Medulla oblongata (tissue), 1 donor: Measurements from ENCODE around the gene AMTN.
A peak's percentile ranks its signal among the peaks of the same experiment; 100 is the strongest.
"Not testable (repeated sequence)": the region's sequence is repeated elsewhere in the genome, so short reads cannot be mapped to it uniquely, and the experiment has no call there.

ENCODE experiments used
- DNase-seq: peaks from one replicate; pipeline ENCODE4 v3.0.0-alpha.2; 2015; ENCODE audit errors: extremely low spot score

The AMTN gene

DNA sequence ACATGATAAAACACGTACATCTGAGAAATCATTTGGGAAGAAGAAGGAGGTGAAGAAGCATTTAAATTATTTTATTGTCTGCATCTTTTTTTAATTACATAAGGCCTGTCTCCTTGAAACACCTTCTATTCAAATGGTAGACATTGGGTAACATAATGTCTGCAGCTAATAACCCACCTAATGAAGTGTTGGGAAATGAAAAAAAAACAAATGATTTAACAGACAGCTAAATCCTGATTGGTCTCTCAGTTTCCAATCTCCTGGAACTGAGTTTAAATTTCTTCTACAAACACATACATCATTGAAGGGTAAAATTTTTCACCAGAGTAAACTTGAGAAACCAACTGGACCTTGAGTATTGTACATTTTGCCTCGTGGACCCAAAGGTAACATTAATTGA lies at the start of gene AMTN:
Gene AMTN (plus strand): TSS at position 301 of the 400 bp plus-strand sequence. CDS start 209 bp downstream, outside the sequence.
- DNase-seq, result no peak

DNA sequence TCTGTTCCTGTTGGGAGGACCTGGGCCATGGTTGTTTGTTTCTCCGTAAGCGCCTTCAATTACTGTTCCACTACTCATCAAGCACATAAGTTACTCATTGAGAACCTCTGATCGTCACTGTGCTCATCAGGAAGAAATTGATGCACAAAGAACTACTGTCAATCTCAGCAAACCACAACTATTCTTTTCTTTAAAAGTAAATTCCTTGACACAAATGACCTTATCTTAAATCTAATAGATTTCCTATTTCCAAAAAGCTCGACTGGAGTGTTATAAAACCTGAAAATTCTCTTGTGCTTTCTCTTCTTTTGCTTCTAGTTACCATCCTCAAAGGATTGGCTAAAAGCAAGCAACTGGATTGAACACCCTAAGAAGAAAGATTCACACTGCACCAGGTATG lies 46.5 kb upstream of the AMTN start, which contains the start of gene MUC7:
Gene MUC7 (plus strand): TSS at position 301 of the 400 bp plus-strand sequence. CDS start 1,825 bp downstream, outside the sequence.
- DNase-seq, result no peak

GRCh38 chr4:70473679-70474078 lies 44.7 kb upstream of the AMTN start:
- no peak for DNase-seq

DNA sequence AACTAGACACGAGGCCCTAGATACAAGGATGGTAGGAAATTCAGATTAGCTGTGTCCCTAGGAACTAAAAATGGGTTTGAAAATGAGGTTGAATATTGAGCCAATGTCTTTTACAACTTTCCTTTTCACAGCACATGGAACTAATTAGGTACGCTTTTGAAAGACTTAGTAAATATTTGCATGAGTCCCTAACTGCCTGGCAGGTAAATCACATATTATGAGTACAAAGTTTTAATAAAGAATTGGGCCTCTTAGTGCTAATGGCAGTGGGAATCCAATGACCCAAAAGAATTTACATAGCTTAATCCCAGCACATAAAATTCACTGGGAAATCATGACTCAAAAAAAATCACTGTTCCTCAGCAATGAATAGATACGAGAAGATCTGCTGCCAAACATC lies 29.6 kb upstream of the AMTN start:
- no peak for DNase-seq

DNA sequence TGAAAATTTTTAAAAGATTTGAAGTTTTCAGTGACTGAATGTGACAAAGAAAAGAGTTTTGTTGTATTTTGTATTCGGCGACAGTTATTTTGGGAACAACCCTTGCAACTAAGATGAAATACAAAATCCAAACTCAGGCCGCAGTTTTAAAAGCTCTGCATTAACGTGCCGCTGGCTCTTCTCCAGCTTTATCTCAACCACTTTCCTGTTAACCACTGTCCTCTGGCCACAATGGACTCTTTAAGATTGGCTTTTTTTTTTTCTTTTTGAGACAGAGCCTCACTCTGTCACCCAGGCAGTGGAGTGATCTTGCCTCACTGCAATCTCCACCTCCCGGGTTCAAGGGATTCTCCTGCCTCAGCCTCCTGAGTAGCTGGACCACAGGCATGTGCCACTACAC lies 22.1 kb upstream of the AMTN start:
- DNase-seq, result peak; percentile 70

DNA sequence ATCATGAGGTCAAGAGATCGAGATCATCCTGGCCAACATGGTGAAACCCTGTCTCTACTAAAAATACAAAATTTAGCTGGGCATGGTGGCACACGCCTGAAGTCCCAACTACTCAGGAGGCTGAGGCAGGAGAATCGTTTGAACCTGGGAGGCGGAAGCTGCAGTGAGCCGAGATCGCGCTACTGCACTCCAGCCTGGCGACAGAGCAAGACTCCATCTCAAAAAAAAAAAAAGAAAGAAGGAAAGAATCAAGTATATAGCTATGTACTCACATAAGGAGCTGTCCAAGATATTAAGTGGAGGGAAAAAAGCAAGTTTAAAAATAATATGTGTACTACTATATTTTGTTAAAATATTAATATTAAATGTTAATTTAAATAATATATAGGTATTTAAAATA lies 16.5 kb upstream of the AMTN start:
- not testable (repeated sequence) for DNase-seq

GRCh38 chr4:70504733-70505132 lies 13.6 kb upstream of the AMTN start:
- DNase-seq, result no peak

DNA sequence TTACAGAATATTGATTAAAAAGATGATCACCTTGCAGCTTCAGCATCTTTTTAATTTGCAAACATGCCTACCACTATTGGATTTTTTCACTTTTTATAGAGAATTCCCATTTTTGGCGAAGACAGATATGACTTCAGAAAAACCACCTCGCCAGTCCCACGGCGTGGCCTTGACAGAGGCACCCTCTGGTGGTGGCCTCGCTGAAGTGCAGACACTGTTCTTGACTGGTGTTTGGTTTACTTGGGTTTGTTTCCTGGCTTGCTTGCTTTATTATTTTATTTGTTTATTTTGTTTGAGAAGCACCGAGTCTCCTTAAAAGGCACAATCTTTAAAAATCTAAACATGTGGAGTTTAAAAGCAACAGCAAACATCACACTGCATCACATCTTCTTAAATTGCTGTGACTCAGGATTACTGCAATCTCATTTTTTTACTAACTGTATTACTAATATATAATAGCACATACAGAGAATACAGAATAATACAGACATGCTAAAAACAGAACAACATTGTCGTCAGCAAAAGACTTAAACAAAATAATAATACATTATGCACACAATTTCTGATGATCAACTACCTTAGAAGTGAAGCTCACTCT lies 13.1 kb upstream of the AMTN start:
- peak; percentile 67 for DNase-seq

GRCh38 chr4:70508801-70509200 lies 9.6 kb upstream of the AMTN start:
- DNase-seq, result no peak

DNA sequence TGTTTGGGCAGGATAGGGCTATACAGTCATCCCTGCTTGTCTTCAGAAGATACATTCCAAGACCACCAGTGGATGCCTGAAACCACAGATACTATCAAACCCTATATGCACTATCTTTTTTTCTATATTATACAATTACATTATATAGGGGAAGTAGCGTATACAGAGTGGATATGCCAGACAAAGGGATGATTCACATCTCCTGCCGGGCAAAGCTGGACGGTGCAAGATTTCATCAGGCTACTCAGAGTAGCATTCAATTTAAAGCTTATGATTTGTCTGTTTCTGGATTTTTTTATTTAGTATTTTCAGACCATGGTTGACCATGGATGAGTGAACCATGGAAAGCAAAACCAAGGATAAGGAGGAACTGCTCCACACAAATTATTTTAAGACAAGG lies 7.0 kb upstream of the AMTN start:
- DNase-seq, result no peak

DNA sequence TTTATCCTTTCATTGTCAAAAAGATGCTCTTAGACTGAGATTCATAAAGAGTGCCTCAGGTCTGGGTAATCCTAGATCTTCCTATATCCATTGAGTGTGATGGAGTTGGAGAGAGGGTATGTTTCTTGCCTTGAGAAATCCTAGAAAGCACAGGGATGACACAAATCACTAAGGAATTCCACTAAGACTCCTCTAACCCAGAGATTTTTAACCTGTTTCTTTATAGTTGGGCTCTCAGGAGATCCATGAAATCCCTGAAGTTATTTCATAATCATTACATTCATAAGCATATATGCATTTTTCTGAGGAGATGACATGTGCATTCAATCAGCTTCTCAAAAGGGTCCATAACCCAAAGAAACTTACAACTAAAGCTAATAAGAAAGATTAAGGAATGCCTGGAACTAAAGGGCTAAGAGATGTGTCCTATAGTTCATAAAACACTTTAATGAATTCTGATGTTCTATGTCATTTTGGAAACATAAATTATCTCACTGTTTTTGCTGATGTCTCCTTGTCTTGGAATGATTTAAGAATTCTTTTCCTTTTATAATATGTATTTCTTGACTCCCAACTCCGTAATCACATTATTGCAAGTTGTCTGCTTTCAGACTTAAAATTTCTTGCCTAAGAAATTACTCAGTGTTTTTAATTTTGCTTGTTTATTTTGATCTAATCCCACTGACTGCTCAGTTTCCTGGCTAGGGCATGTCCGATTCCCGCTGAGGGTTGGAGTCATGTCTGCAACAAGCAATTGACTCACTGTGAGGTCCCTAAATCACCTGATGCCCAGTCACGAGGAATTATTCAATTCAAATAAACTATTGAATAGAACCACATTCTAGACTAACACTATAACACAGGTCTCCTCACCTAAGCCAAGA lies 2.8 kb upstream of the AMTN start:
- no peak for DNase-seq

DNA sequence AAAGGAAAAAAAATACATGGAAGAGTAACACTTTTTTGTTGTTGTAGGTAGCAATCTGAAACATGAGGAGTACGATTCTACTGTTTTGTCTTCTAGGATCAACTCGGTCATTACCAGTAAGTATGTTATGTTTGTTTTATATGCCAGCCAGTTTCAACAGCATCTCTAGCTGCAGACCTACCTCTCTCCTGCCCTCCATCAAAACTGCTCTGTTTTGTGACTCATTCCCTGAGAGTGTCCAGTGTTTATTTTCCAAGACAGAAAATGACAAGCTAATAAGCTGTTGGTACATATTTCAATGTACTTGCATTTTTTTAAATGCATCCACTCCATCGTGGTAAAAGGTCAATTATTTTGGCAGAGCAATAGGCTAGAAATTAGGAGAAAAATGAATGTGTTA lies 347 bp downstream of the AMTN start:
- no peak for DNase-seq

DNA sequence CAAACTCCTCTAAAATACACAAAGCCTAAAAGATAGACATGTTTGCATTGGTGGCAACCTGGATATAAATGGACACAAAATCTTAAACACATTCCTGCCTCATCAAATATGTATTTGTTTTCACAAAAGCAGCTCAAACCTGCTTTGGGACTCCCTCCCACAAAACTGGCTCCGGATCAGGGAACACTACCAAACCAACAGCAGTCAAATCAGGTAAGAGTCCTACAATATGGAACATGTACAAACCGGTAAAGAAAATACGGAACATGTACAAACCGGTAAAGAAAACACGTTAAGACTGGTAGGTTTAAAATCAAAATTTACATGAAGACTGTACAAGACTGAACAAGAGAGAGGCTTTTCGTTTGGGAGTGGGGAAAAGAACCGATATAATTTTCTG lies 4.3 kb downstream of the AMTN start:
- DNase-seq, result no peak

DNA sequence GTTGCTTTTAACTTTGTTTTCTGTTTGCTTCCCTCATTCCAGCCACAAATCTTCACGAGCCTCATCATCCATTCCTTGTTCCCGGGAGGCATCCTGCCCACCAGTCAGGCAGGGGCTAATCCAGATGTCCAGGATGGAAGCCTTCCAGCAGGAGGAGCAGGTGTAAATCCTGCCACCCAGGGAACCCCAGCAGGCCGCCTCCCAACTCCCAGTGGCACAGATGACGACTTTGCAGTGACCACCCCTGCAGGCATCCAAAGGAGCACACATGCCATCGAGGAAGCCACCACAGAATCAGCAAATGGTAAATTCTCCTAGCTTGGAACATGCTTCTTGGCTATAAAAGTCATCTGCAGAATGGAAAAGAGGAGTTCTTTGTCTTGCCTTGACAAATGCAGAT lies 12.6 kb downstream of the AMTN start:
- no peak for DNase-seq

GRCh38 chr4:70531981-70532380 lies 13.6 kb downstream of the AMTN start:
- no peak for DNase-seq

DNA sequence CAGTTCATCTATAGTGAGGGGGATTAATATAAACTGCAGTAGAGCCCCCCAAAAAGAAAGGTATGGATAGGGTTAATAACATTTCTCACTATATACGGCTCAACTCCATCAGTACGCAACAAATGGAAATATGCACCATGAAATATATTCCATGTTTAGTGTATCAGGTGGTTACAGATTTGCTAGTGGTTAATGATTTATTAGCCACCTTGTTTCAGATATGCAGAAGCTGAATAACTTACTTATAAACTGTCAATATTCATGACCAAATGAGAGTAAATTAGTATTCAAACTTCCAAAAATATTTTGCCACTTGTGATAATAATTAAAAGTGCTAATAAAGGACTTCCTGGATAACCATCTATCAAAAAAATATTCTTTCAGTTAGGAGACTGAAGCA lies 14.8 kb downstream of the AMTN start:
- DNase-seq, result no peak

GRCh38 chr4:70533791-70534190 lies 15.4 kb downstream of the AMTN start:
- DNase-seq, result no peak

GRCh38 chr4:70534886-70535285 lies 16.5 kb downstream of the AMTN start:
- not testable (repeated sequence) for DNase-seq

GRCh38 chr4:70538869-70539268 lies 20.5 kb downstream of the AMTN start:
- no peak for DNase-seq

DNA sequence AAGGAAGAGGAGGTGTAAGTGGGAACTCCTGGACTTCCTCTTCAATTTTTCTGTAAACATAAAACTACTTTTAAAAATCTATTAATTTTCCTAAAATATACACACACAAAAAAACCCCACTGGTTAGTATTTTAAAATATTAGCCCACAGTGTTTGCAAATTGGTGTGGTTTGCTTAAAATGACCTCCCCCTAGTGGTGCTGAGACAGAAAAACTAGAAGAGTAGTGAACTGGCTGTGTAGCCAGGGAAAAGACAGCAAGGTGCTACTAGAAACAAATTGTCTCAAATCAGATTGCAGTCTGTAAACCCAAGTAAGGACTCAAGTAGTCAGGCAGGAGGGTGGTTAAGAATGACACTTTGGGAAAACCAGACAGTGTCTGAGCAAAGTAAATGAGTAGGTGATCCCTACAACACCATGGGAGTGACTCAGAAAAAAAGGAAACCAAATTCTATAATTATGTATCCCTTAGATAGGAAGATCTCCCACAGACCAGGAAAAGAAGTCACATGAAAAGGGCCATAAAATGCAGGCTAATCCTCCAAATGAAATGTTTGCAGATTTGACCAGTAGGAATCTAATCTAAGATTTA lies 26.0 kb downstream of the AMTN start:
- peak; percentile 11 for DNase-seq

GRCh38 chr4:70556856-70557255 lies 38.5 kb downstream of the AMTN start:
- no peak for DNase-seq

GRCh38 chr4:70559211-70559830 lies 41.0 kb downstream of the AMTN start:
- peak; percentile 85 for DNase-seq
